ENCODE results near the gene HERC2.
"Not testable (repeated sequence)": the region's sequence is repeated elsewhere in the genome, so short reads cannot be mapped to it uniquely, and the experiment has no call there.

HERC2 gene

DNA sequence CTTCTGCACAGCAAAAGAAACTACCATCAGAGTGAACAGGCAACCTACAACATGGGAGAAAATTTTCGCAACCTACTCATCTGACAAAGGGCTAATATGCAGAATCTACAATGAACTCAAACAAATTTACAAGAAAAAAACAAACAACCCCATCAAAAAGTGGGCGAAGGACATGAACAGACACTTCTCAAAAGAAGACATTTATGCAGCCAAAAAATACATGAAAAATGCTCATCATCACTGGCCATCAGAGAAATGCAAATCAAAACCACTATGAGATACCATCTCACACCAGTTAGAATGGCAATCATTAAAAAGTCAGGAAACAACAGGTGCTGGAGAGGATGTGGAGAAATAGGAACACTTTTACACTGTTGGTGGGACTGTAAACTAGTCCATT lies 16.3 kb downstream of the HERC2 start:
- not testable (repeated sequence) for H3K9me3 ChIP-seq (ENCODE audit: control insufficient read depth, low read length); H3K36me3 ChIP-seq (ENCODE audit: control insufficient read depth, insufficient read depth, low read length); H3K27me3 ChIP-seq (ENCODE audit: control insufficient read depth, insufficient read depth, low read length, poor library complexity, severe bottlenecking); H3K27ac ChIP-seq (ENCODE audit: insufficient read depth, low read depth, low read length, poor library complexity, severe bottlenecking); H3K4me1 ChIP-seq (ENCODE audit: control insufficient read depth, insufficient read depth, low read length); H3K4me3 ChIP-seq (ENCODE audit: insufficient read depth, low read depth, low read length)
- 82 to 88% methylated on average over 1 of the region's 2 CpGs for WGBS, 2 experiments

DNA sequence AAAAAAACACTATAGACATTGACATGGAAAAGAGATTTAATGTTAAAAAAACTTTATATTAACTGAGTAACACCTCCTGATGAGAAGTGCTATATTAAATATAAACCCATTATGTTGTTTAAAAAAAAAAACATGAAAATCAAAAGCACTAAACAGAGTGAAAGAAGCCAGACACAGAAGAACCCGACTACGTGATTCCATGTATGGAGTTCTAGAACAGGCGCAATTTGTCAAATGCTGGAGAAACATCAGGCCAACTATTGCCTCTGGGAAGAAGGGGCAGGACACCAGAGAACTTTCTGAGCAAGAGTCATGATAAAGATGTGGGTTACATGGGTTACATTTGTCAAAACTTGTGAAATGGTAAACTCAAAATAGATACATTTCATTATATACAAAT lies 24.5 kb downstream of the HERC2 start:
- not testable (repeated sequence) for H3K4me3 ChIP-seq (ENCODE audit: insufficient read depth, low read depth, low read length); H3K4me1 ChIP-seq (ENCODE audit: control insufficient read depth, insufficient read depth, low read length); H3K27ac ChIP-seq (ENCODE audit: insufficient read depth, low read depth, low read length, poor library complexity, severe bottlenecking); H3K36me3 ChIP-seq (ENCODE audit: control insufficient read depth, insufficient read depth, low read length); H3K9me3 ChIP-seq (ENCODE audit: control insufficient read depth, low read length); H3K27me3 ChIP-seq (ENCODE audit: control insufficient read depth, insufficient read depth, low read length, poor library complexity, severe bottlenecking)
- 94 to 99% methylated on average over 3 of the region's 3 CpGs for WGBS, 2 experiments

- WGBS, 2 experiments: no CpG with 5 or more reads among the region's 4 CpGs
- H3K4me1 ChIP-seq (ENCODE audit: control insufficient read depth, insufficient read depth, low read length); H3K36me3 ChIP-seq (ENCODE audit: control insufficient read depth, insufficient read depth, low read length); H3K9me3 ChIP-seq (ENCODE audit: control insufficient read depth, low read length); H3K27ac ChIP-seq (ENCODE audit: insufficient read depth, low read depth, low read length, poor library complexity, severe bottlenecking); H3K27me3 ChIP-seq (ENCODE audit: control insufficient read depth, insufficient read depth, low read length, poor library complexity, severe bottlenecking); H3K4me3 ChIP-seq (ENCODE audit: insufficient read depth, low read depth, low read length): not testable (repeated sequence)
Observed at GRCh38 chr15:28296814-28297213, 25.2 kb downstream of the HERC2 start.

DNA sequence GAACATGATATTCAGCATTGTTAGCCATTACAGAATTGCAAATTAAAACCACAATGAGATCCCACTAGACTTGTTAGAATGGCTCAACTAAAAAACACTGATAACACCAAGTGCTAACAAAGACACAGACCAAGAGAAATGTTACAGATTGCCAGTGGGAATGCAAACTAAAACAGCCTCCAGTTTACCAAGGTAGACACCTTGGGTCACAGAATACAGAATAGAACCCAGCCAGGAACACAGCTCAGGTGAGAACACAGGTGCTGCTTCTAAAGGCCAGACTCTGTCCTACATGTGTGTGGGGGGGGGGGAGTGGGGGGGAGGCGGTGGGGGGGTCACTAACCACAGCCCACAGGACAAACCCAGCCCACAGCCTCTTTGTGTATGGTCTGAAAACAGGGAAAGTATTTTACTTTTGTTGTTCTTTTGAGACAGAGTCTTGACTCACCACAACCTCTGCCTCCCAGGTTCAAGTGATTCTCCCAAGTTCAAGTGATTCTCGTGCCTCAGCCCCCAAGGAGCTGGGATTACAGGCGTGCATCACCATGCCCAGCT lies 26.9 kb downstream of the HERC2 start:
- H3K27ac ChIP-seq (ENCODE audit: insufficient read depth, low read depth, low read length, poor library complexity, severe bottlenecking); H3K4me3 ChIP-seq (ENCODE audit: insufficient read depth, low read depth, low read length); H3K4me1 ChIP-seq (ENCODE audit: control insufficient read depth, insufficient read depth, low read length); H3K9me3 ChIP-seq (ENCODE audit: control insufficient read depth, low read length); H3K27me3 ChIP-seq (ENCODE audit: control insufficient read depth, insufficient read depth, low read length, poor library complexity, severe bottlenecking): not testable (repeated sequence)
- WGBS, 2 experiments: 94 to 97% methylated on average over 2 of the region's 3 CpGs
- peaks cover 11% of the 10 kb centered on the region for H3K36me3 ChIP-seq (ENCODE audit: control insufficient read depth, insufficient read depth, low read length)

GRCh38 chr15:28294560-28294959 lies 27.4 kb downstream of the HERC2 start:
- H3K4me3 ChIP-seq (ENCODE audit: insufficient read depth, low read depth, low read length); H3K27me3 ChIP-seq (ENCODE audit: control insufficient read depth, insufficient read depth, low read length, poor library complexity, severe bottlenecking); H3K4me1 ChIP-seq (ENCODE audit: control insufficient read depth, insufficient read depth, low read length); H3K9me3 ChIP-seq (ENCODE audit: control insufficient read depth, low read length); H3K27ac ChIP-seq (ENCODE audit: insufficient read depth, low read depth, low read length, poor library complexity, severe bottlenecking): not testable (repeated sequence)
- H3K36me3 ChIP-seq (ENCODE audit: control insufficient read depth, insufficient read depth, low read length): peaks cover 15% of the 10 kb centered on the region
- 48 to 61% methylated on average over 6 to 8 of the region's 10 CpGs for WGBS, 2 experiments

- Histone ChIP-seq H3K27me3 (ENCODE audit: control insufficient read depth, insufficient read depth, low read length, poor library complexity, severe bottlenecking) (no peaks in the 10 kb centered on the region), H3K36me3 (ENCODE audit: control insufficient read depth, insufficient read depth, low read length) (peaks cover 15% of the 10 kb centered on the region), H3K9me3 (ENCODE audit: control insufficient read depth, low read length) (no peaks in the 10 kb centered on the region), H3K4me3 (ENCODE audit: insufficient read depth, low read depth, low read length) (no peak overlapping the region), H3K27ac (ENCODE audit: insufficient read depth, low read depth, low read length, poor library complexity, severe bottlenecking) (no peak overlapping the region), H3K4me1 (ENCODE audit: control insufficient read depth, insufficient read depth, low read length) (no peaks in the 10 kb centered on the region)
- 87 to 96% methylated on average over 9 to 10 of the region's 10 CpGs for WGBS, 2 experiments
Observed at GRCh38 chr15:28289694-28290463, 32.1 kb downstream of the HERC2 start.

DNA sequence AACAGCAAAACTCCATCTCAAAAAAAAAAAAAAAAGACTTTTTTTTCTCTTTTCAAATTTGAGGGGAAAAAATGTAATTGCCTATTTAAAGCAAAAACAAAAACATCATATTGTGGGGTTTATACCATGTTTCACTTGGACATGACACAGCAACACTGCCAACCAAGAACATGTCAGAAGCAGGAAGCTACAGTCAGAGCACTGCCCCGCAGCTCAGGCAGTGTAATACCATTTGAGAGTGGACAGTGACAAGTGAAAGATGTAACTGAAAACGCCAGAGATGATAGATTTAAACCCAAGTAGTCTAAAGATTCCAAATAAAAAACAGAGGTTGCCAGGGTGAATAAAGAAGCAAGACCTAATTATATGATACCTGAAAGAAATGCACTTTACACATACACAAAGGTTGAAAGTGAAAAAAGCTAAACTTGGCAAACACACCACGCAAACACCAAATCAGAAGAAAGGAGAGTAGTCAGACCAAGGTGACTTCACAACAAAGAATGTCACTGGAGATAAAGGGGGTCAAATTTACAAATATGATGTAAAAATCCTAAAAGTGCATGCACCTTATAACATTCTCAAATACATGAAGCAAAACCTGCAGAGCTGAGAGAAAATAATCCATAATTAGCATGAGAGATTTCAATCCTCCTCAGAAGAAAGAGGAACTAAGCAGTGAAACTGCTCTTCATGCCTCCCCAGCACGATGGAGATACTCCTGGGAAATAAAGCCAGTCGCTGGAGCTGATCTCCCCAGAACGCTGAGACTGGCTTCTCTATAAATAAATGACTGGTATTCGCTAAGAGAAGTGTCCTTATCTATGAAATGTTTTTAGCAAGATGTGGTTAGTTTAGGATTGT lies 32.9 kb downstream of the HERC2 start:
- not testable (repeated sequence) for H3K4me1 ChIP-seq (ENCODE audit: control insufficient read depth, insufficient read depth, low read length); H3K4me3 ChIP-seq (ENCODE audit: insufficient read depth, low read depth, low read length); H3K9me3 ChIP-seq (ENCODE audit: control insufficient read depth, low read length); H3K27me3 ChIP-seq (ENCODE audit: control insufficient read depth, insufficient read depth, low read length, poor library complexity, severe bottlenecking); H3K27ac ChIP-seq (ENCODE audit: insufficient read depth, low read depth, low read length, poor library complexity, severe bottlenecking)
- peaks cover 15% of the 10 kb centered on the region for H3K36me3 ChIP-seq (ENCODE audit: control insufficient read depth, insufficient read depth, low read length)
- 96 to 97% methylated on average over 5 of the region's 7 CpGs for WGBS, 2 experiments

- not testable (repeated sequence) for H3K4me1 ChIP-seq (ENCODE audit: control insufficient read depth, insufficient read depth, low read length); H3K4me3 ChIP-seq (ENCODE audit: insufficient read depth, low read depth, low read length); H3K9me3 ChIP-seq (ENCODE audit: control insufficient read depth, low read length); H3K27ac ChIP-seq (ENCODE audit: insufficient read depth, low read depth, low read length, poor library complexity, severe bottlenecking); H3K27me3 ChIP-seq (ENCODE audit: control insufficient read depth, insufficient read depth, low read length, poor library complexity, severe bottlenecking)
- peaks cover 15% of the 10 kb centered on the region for H3K36me3 ChIP-seq (ENCODE audit: control insufficient read depth, insufficient read depth, low read length)
- 84 to 87% methylated on average over 3 to 6 of the region's 8 CpGs for WGBS, 2 experiments
Observed at GRCh38 chr15:28286659-28287058, 35.3 kb downstream of the HERC2 start.

- Histone ChIP-seq H3K27ac (ENCODE audit: insufficient read depth, low read depth, low read length, poor library complexity, severe bottlenecking) (no peak overlapping the region), H3K9me3 (ENCODE audit: control insufficient read depth, low read length) (no peaks in the 10 kb centered on the region), H3K27me3 (ENCODE audit: control insufficient read depth, insufficient read depth, low read length, poor library complexity, severe bottlenecking) (no peaks in the 10 kb centered on the region), H3K36me3 (ENCODE audit: control insufficient read depth, insufficient read depth, low read length) (peaks cover 13% of the 10 kb centered on the region), H3K4me1 (ENCODE audit: control insufficient read depth, insufficient read depth, low read length) (no peaks in the 10 kb centered on the region), H3K4me3 (ENCODE audit: insufficient read depth, low read depth, low read length) (no peak overlapping the region)
- WGBS, 2 experiments: 94% methylated on average over 1 to 3 of the region's 3 CpGs
Observed at GRCh38 chr15:28286031-28286430, 35.9 kb downstream of the HERC2 start.

GRCh38 chr15:28281876-28282275 lies 40.1 kb downstream of the HERC2 start:
- H3K4me3 ChIP-seq (ENCODE audit: insufficient read depth, low read depth, low read length): no peak overlapping the region
- 93 to 98% methylated on average over 7 of the region's 7 CpGs for WGBS, 2 experiments
- no peaks in the 10 kb centered on the region for H3K27me3 ChIP-seq (ENCODE audit: control insufficient read depth, insufficient read depth, low read length, poor library complexity, severe bottlenecking)
- H3K36me3 ChIP-seq (ENCODE audit: control insufficient read depth, insufficient read depth, low read length): no peaks in the 10 kb centered on the region
- no peak overlapping the region for H3K27ac ChIP-seq (ENCODE audit: insufficient read depth, low read depth, low read length, poor library complexity, severe bottlenecking)
- no peaks in the 10 kb centered on the region for H3K9me3 ChIP-seq (ENCODE audit: control insufficient read depth, low read length)
- no peaks in the 10 kb centered on the region for H3K4me1 ChIP-seq (ENCODE audit: control insufficient read depth, insufficient read depth, low read length)

Measured in ectodermal cell (in vitro differentiated cells).